H9 (cell line): Measurements from ENCODE around the gene HTT-AS. TPM values are rescaled to one million over a fixed set of nuclear protein-coding genes. Genes with fewer than 3 reads are reported as not detected.

Experiments used
- DNase-seq: peaks from one replicate; pipeline ENCODE4 v3.0.0-alpha.2; 2017
- H2AFZ ChIP-seq: one replicate; pipeline ENCODE4 v1.6.1; 2013; ENCODE audit warnings: mild to moderate bottlenecking, low read length, control low read depth, moderate library complexity
- H2AK5ac ChIP-seq: 2 replicates; pipeline ENCODE4 v1.6.1; 2013; ENCODE audit warnings: low read length, control low read depth, mixed read lengths; ENCODE audit not compliant: insufficient read length
- H2BK120ac ChIP-seq: one replicate; pipeline ENCODE4 v1.6.1; 2013; ENCODE audit warnings: low read depth, mild to moderate bottlenecking, low read length, control low read depth, inconsistent platforms; ENCODE audit not compliant: poor library complexity, severe bottlenecking
- H2BK12ac ChIP-seq: 2 replicates; pipeline ENCODE4 v1.6.1; 2013; ENCODE audit warnings: low read length, control low read depth, mixed read lengths, low read depth; ENCODE audit not compliant: insufficient read length
- H2BK15ac ChIP-seq: 2 replicates; pipeline ENCODE4 v1.6.1; 2013; ENCODE audit warnings: low read depth, low read length, control low read depth
- H2BK20ac ChIP-seq: one replicate; pipeline ENCODE4 v1.6.1; 2013; ENCODE audit warnings: low read depth, mild to moderate bottlenecking, low read length, control low read depth, inconsistent platforms; ENCODE audit not compliant: poor library complexity, severe bottlenecking
- H2BK5ac ChIP-seq: 2 replicates; pipeline ENCODE4 v1.6.1; 2013; ENCODE audit warnings: low read length, control low read depth, mixed read lengths; ENCODE audit not compliant: insufficient read length
- H3K14ac ChIP-seq: 2 replicates; pipeline ENCODE4 v1.6.1; 2013; ENCODE audit warnings: low read length, control low read depth; ENCODE audit not compliant: insufficient read depth
- H3K18ac ChIP-seq: 2 replicates; pipeline ENCODE4 v1.6.1; 2013; ENCODE audit warnings: low read depth, mild to moderate bottlenecking, mixed read lengths, low read length, control low read depth; ENCODE audit not compliant: insufficient read length
- H3K23ac ChIP-seq: 2 replicates; pipeline ENCODE4 v1.6.1; 2013; ENCODE audit warnings: low read length, control low read depth, mixed read lengths, low read depth; ENCODE audit not compliant: insufficient read length
- H3K23me2 ChIP-seq: 2 replicates; pipeline ENCODE4 v1.6.1; 2013; ENCODE audit warnings: low read depth, mild to moderate bottlenecking, mixed read lengths, low read length, control low read depth; ENCODE audit not compliant: insufficient read length, poor library complexity, severe bottlenecking
- H3K27ac ChIP-seq: 2 replicates; pipeline ENCODE4 v1.5.1; 2013; ENCODE audit warnings: low read length, control low read depth, mixed read lengths, low read depth; ENCODE audit not compliant: insufficient read length
- H3K27me3 ChIP-seq: 2 replicates; pipeline ENCODE4 v1.6.1; 2013; ENCODE audit warnings: low read length, control low read depth, inconsistent platforms; ENCODE audit not compliant: insufficient read depth
- H3K4ac ChIP-seq: 2 replicates; pipeline ENCODE4 v1.6.1; 2013; ENCODE audit warnings: low read depth, mild to moderate bottlenecking, control low read depth, inconsistent platforms, low read length, moderate library complexity
- H3K4me1 ChIP-seq: 2 replicates; pipeline ENCODE4 v1.6.1; 2013; ENCODE audit warnings: low read length, control low read depth, inconsistent platforms; ENCODE audit not compliant: insufficient read depth
- H3K4me2 ChIP-seq: 2 replicates; pipeline ENCODE4 v1.6.1; 2013; ENCODE audit warnings: low read length, control low read depth, mixed read lengths; ENCODE audit not compliant: insufficient read length, insufficient read depth
- H3K56ac ChIP-seq: 2 replicates; pipeline ENCODE4 v1.6.1; 2013; ENCODE audit warnings: low read depth, mild to moderate bottlenecking, mixed read lengths, low read length, control low read depth; ENCODE audit not compliant: insufficient read length
- H3K79me1 ChIP-seq: 2 replicates; pipeline ENCODE4 v1.6.1; 2013; ENCODE audit warnings: low read depth, mild to moderate bottlenecking, moderate library complexity, low read length, control low read depth, inconsistent platforms; ENCODE audit not compliant: insufficient read depth, poor library complexity, severe bottlenecking
- H3K79me2 ChIP-seq: 2 replicates; pipeline ENCODE4 v1.6.1; 2013; ENCODE audit warnings: low read length, control low read depth, inconsistent platforms; ENCODE audit not compliant: insufficient read depth
- H3K9ac ChIP-seq: 2 replicates; pipeline ENCODE4 v1.6.1; 2013; ENCODE audit warnings: low read length, control low read depth, mixed read lengths; ENCODE audit not compliant: insufficient read length; ENCODE audit errors: extremely low read depth
- H3K9me3 ChIP-seq: one replicate; pipeline ENCODE4 v1.6.1; 2013; ENCODE audit warnings: low read depth, low read length, inconsistent platforms; ENCODE audit not compliant: control insufficient read depth
- H3T11ph ChIP-seq: one replicate; pipeline ENCODE4 v1.6.1; 2013; ENCODE audit warnings: mild to moderate bottlenecking, low read length, control low read depth, inconsistent platforms
- H4K20me1 ChIP-seq: one replicate; pipeline ENCODE4 v1.6.1; 2013; ENCODE audit not compliant: control insufficient read depth, insufficient read length, insufficient read depth
- H4K5ac ChIP-seq: 2 replicates; pipeline ENCODE4 v1.6.1; 2013; ENCODE audit warnings: low read depth, mild to moderate bottlenecking, mixed read lengths, low read length, control low read depth; ENCODE audit not compliant: insufficient read length
- H4K8ac ChIP-seq: replicated peaks from 2 replicates; pipeline ENCODE4 v1.6.1; 2013; ENCODE audit warnings: low read length, control low read depth, mixed read lengths, low read depth; ENCODE audit not compliant: insufficient read length
- H4K91ac ChIP-seq: 2 replicates; pipeline ENCODE4 v1.6.1; 2013; ENCODE audit warnings: low read depth, mild to moderate bottlenecking, moderate library complexity, mixed read lengths, low read length, control low read depth; ENCODE audit not compliant: insufficient read length
- H3K27ac Mint-ChIP-seq, 3 experiments: 2 replicates in 2 of 3; 3 replicates in 1 of 3; pipeline ENCODE4 v1.8.0; 2020 to 2021; ENCODE audit warnings: mixed read lengths in 3 of 3, mild to moderate bottlenecking in 1 of 3, moderate library complexity in 1 of 3
- H3K27me3 Mint-ChIP-seq: 2 replicates; pipeline ENCODE4 v1.8.0; 2021; ENCODE audit warnings: low read depth, mild to moderate bottlenecking, moderate library complexity, mixed read lengths
- H3K36me3 Mint-ChIP-seq, 3 experiments: 2 replicates in 2 of 3; 3 replicates in 1 of 3; pipeline ENCODE4 v1.8.0; 2020 to 2021; ENCODE audit warnings: low read depth in 3 of 3, mixed read lengths in 3 of 3; ENCODE audit not compliant: insufficient read depth in 1 of 3
- H3K4me1 Mint-ChIP-seq, 2 experiments: 2 replicates each; pipeline ENCODE4 v1.8.0; 2020; ENCODE audit warnings: mixed read lengths in 2 of 2
- H3K4me3 Mint-ChIP-seq, 2 experiments: 2 replicates in 1 of 2; 3 replicates in 1 of 2; pipeline ENCODE4 v1.8.0; 2020 to 2021; ENCODE audit warnings: mild to moderate bottlenecking in 2 of 2, mixed read lengths in 2 of 2, moderate library complexity in 1 of 2
- H3K9me3 Mint-ChIP-seq, 2 experiments: 2 replicates in 1 of 2; 3 replicates in 1 of 2; pipeline ENCODE4 v1.8.0; 2020; ENCODE audit warnings: mild to moderate bottlenecking in 2 of 2, mixed read lengths in 2 of 2, moderate library complexity in 1 of 2
- WGBS: extraction: QIAGEN DNeasy Blood & Tissue Kit; methylation state at CpG from one replicate; pipeline ENCODE4 v1.1.7; 2013; ENCODE audit warnings: missing lambda C conversion rate, low lambda C conversion rate, mixed read lengths; ENCODE audit not compliant: insufficient read length; ENCODE audit errors: extremely low coverage; 5-methylcytosine and 5-hydroxymethylcytosine counted together
- total RNA-seq: library from RNA; stranded (reverse); gene quantifications from 2 replicates; pipeline ENCODE4 v1.2.1, GENCODE V29; 2021
- TF ChIP-seq, protein P1 (sequence below): fragments of 200-600 bp; sonication (generic); conservative IDR thresholded peaks from 3 replicates; pipeline ENCODE4 v1.8.0; 2021; ENCODE audit warnings: antibody characterized with exemption, mild to moderate bottlenecking

HTT-AS gene
- total RNA-seq, 1 experiment from 2014 or later = not detected

DNA sequence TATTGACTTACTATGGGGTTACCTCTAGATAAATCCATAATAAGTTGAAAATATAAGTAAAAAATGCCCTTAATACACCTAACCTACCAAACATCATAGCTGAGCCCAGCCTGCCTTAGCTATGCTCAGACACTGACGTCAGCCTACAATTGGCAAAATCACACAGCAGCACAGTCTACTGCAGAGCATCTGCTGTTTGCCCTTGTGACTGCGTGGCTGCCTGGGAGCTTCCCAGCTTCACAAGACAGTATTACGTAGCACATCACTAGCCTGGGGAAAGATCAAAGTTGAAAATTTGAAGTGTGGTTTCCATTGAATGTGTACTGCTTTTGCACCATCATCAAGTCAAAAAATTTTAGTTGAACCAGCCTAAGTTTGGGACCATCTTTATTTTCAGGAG lies 8.8 kb downstream of the HTT-AS start:
- H3K4me1 Mint-ChIP-seq = peaks cover 6 to 15% of the 10 kb centered on the region in 2 experiments; a peak in 2 of 4 replicates
- no peak overlapping the region for H4K5ac ChIP-seq

More for the DNA sequence above, 8.8 kb downstream of the HTT-AS start:
- Histone ChIP-seq H2AK5ac (no peak overlapping the region), H3K4ac (no peak overlapping the region), H3K27ac (no peak overlapping the region), H2BK120ac (no peak overlapping the region), H3K23me2 (no peaks in the 10 kb centered on the region), H3K9ac (no peak overlapping the region), H2BK20ac (no peak overlapping the region), H3K79me2 (no peaks in the 10 kb centered on the region), H3K79me1 (no peaks in the 10 kb centered on the region), H3K4me1 (no peaks in the 10 kb centered on the region), H4K91ac (no peak overlapping the region), H3T11ph (no peak overlapping the region), H3K27me3 (no peaks in the 10 kb centered on the region; the same call in 1 of the 2 replicates), H4K20me1 (no peaks in the 10 kb centered on the region), H2BK12ac (no peak overlapping the region), H3K23ac (no peak overlapping the region), H3K56ac (no peak overlapping the region), H2BK5ac (no peak overlapping the region), H4K8ac (no peak overlapping the region), H2AFZ (no peak overlapping the region), H3K14ac (no peak overlapping the region), H2BK15ac (no peak overlapping the region), H3K9me3 (no peaks in the 10 kb centered on the region), H3K18ac (no peak overlapping the region), H3K4me2 (no peak overlapping the region)
- DNase-seq = no peak
- TF ChIP-seq, protein P1, sequence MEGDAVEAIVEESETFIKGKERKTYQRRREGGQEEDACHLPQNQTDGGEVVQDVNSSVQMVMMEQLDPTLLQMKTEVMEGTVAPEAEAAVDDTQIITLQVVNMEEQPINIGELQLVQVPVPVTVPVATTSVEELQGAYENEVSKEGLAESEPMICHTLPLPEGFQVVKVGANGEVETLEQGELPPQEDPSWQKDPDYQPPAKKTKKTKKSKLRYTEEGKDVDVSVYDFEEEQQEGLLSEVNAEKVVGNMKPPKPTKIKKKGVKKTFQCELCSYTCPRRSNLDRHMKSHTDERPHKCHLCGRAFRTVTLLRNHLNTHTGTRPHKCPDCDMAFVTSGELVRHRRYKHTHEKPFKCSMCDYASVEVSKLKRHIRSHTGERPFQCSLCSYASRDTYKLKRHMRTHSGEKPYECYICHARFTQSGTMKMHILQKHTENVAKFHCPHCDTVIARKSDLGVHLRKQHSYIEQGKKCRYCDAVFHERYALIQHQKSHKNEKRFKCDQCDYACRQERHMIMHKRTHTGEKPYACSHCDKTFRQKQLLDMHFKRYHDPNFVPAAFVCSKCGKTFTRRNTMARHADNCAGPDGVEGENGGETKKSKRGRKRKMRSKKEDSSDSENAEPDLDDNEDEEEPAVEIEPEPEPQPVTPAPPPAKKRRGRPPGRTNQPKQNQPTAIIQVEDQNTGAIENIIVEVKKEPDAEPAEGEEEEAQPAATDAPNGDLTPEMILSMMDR = no peak
- no peak overlapping the region for H3K27ac Mint-ChIP-seq
- peaks cover 0 to 6% of the 10 kb centered on the region in 2 experiments; a peak in 2 of 5 replicates for H3K9me3 Mint-ChIP-seq
- H3K4me3 Mint-ChIP-seq = no peak overlapping the region
- no CpG with 5 or more reads among the region's 3 CpGs for WGBS
- no peaks in the 10 kb centered on the region for H3K36me3 Mint-ChIP-seq
- H3K27me3 Mint-ChIP-seq = peaks cover 11% of the 10 kb centered on the region
